K562 (cell line): ENCODE measurements around the gene GPR180. TPM values are rescaled to one million over a fixed set of nuclear protein-coding genes. Genes with fewer than 3 reads are reported as not detected.
A peak's percentile ranks its signal among the peaks of the same experiment; 100 is the strongest.

Source experiments
- BACH1 ChIP-seq: fragments of 200-800 bp; sonication (Bioruptor generic); IDR thresholded peaks from 2 replicates; pipeline ENCODE4 v1.6.1; 2016; ENCODE audit warnings: missing genetic modification characterization, missing compliant biosample characterization
- BRD4 ChIP-seq: fragments of 200-600 bp; sonication (generic); IDR thresholded peaks from 2 replicates; pipeline ENCODE4 v1.6.1; 2017; ENCODE audit warnings: inconsistent platforms
- EGR1 ChIP-seq: fragments of 450-650 bp; conservative IDR thresholded peaks from 2 replicates; pipeline ENCODE4 v1.6.1; 2017; ENCODE audit warnings: mild to moderate bottlenecking
- MAFF ChIP-seq: IDR thresholded peaks from 2 replicates; pipeline ENCODE4 v1.6.1; 2012; ENCODE audit warnings: low read length, improper control_type of control experiment
- MAZ ChIP-seq, 2 experiments: fragments of 450-650 bp in 1 of 2; sonication (generic) in 1 of 2; formaldehyde crosslinking; IDR thresholded peaks in 1 of 2; conservative IDR thresholded peaks in 1 of 2; 2 replicates each; pipeline versions ENCODE4 v1.4.0 to v1.5.0; 2020; ENCODE audit warnings: mild to moderate bottlenecking in 1 of 2, missing genetic modification reagents in 1 of 2
- POU5F1 ChIP-seq: fragments of 150-350 bp; IDR thresholded peaks from 2 replicates; pipeline ENCODE4 v1.6.1; 2014; ENCODE audit warnings: borderline replicate concordance, low read length, low read depth, mild to moderate bottlenecking; ENCODE audit not compliant: partially characterized antibody
- RBM22 ChIP-seq: fragments of 200-400 bp; formaldehyde crosslinking; IDR thresholded peaks from 2 replicates; pipeline ENCODE4 v1.6.1; 2018; ENCODE audit warnings: low read length, low read depth; ENCODE audit not compliant: poor library complexity, severe bottlenecking
- RFX7 ChIP-seq: fragments of 250-450 bp; sonication (Bioruptor Pico); IDR thresholded peaks from 2 replicates; pipeline ENCODE4 v1.5.1; 2021; ENCODE audit warnings: mild to moderate bottlenecking
- SRF ChIP-seq, 2 experiments: fragments of 250-450, 450-650 bp in 1 of 2; sonication (Bioruptor Pico) in 1 of 2; sonication (generic) in 1 of 2; formaldehyde crosslinking; IDR thresholded peaks; 2 replicates each; pipeline versions ENCODE4 v1.5.0 to v1.5.1; 2020 to 2022; ENCODE audit warnings: mild to moderate bottlenecking in 1 of 2, missing genetic modification reagents in 1 of 2
- TAF9B ChIP-seq: fragments of 450-650 bp; IDR thresholded peaks from 2 replicates; pipeline ENCODE4 v1.6.1; 2018; ENCODE audit warnings: mild to moderate bottlenecking; ENCODE audit not compliant: partially characterized antibody
- TEAD2 ChIP-seq: fragments of 450-650 bp; IDR thresholded peaks from 2 replicates; pipeline ENCODE4 v1.6.1; 2016; ENCODE audit warnings: missing genetic modification characterization, control low read depth, missing compliant biosample characterization
- TFAM ChIP-seq: fragments of 250-450 bp; sonication (Bioruptor Pico); conservative IDR thresholded peaks from 2 replicates; pipeline ENCODE4 v1.5.0; 2021; ENCODE audit warnings: mild to moderate bottlenecking, moderate library complexity
- THRAP3 ChIP-seq: fragments of 450-650 bp; IDR thresholded peaks from 2 replicates; pipeline ENCODE4 v1.6.1; 2016; ENCODE audit warnings: mild to moderate bottlenecking, inconsistent platforms, borderline replicate concordance
- TSHZ1 ChIP-seq: fragments of 250-450 bp; sonication (Bioruptor Pico); IDR thresholded peaks from 2 replicates; pipeline ENCODE4 v1.4.0; 2020; ENCODE audit warnings: mild to moderate bottlenecking, moderate library complexity
- U2AF1 ChIP-seq: fragments of 200-400 bp; formaldehyde crosslinking; optimal IDR thresholded peaks from 2 replicates; pipeline ENCODE3; 2017; ENCODE audit warnings: mild to moderate bottlenecking, low read depth, low read length, moderate library complexity
- U2AF2 ChIP-seq: fragments of 200-400 bp; formaldehyde crosslinking; optimal IDR thresholded peaks from 2 replicates; pipeline ENCODE3; 2017; ENCODE audit warnings: low read depth, mild to moderate bottlenecking, low read length
- ZBED1 ChIP-seq: IDR thresholded peaks from 2 replicates; pipeline ENCODE4 v1.6.1; 2014
- ZBTB17 ChIP-seq: fragments of 450-650 bp; formaldehyde crosslinking; IDR thresholded peaks from 2 replicates; pipeline ENCODE4 v1.4.0; 2020; ENCODE audit warnings: mild to moderate bottlenecking
- ZFPM2 ChIP-seq: fragments of 250-450 bp; sonication (Bioruptor Pico); IDR thresholded peaks from 2 replicates; pipeline ENCODE4 v1.5.1; 2022; ENCODE audit warnings: mild to moderate bottlenecking
- ZNF140 ChIP-seq: fragments of 250-450 bp; sonication (Bioruptor Pico); IDR thresholded peaks from 2 replicates; pipeline ENCODE4 v1.8.0; 2021; ENCODE audit warnings: moderate library complexity, mild to moderate bottlenecking, inconsistent platforms
- ZNF384 ChIP-seq: IDR thresholded peaks from 2 replicates; pipeline ENCODE4 v1.6.1; 2012; ENCODE audit warnings: low read depth, low read length, improper control_type of control experiment
- ZNF583 ChIP-seq: fragments of 250-450 bp; sonication (Bioruptor Pico); IDR thresholded peaks from 2 replicates; pipeline ENCODE4 v1.4.0; 2020
- ZZZ3 ChIP-seq: fragments of 450-650 bp; IDR thresholded peaks from 2 replicates; pipeline ENCODE4 v1.6.1; 2016; ENCODE audit warnings: antibody characterized with exemption, mild to moderate bottlenecking, moderate library complexity
- polyA plus RNA-seq, 8 experiments: library from polyadenylated mRNA; depleted of rRNA in 4 of 8; stranded (reverse) in 5 of 8; unstranded in 3 of 8; fragments of >200 nt; fragmentation: Nextera tagmentation in 2 of 8; fragmentation: Illumina TruSeq in 1 of 8; extraction: Ambion mirVana in 2 of 8; extraction: Trizol in 1 of 8; gene quantifications; 2 replicates each; pipeline versions ENCODE4 v1.2.1 to v1.2.3, GENCODE V29; 2011 to 2014; ENCODE audit warnings: inconsistent platforms in 1 of 8, missing spikeins in 1 of 8
- total RNA-seq, 7 experiments: library from RNA; depleted of rRNA in 6 of 7; stranded (reverse); fragments of >200 nt in 6 of 7; fragmentation: Illumina TruSeq in 2 of 7; extraction: Trizol in 2 of 7; gene quantifications; 2 replicates each; pipeline versions ENCODE4 v1.2.1 to v1.2.3, GENCODE V29; 2011 to 2021; ENCODE audit warnings: low replicate concordance in 1 of 7
- TF ChIP-seq, protein P1 (sequence below): sonication (generic); formaldehyde crosslinking; IDR thresholded peaks from 2 replicates; pipeline ENCODE4 v1.8.0; 2022; ENCODE audit warnings: mild to moderate bottlenecking, low read depth, missing genetic modification reagents
- TF ChIP-seq, protein P2 (sequence below): fragments of 450-650 bp; formaldehyde crosslinking; IDR thresholded peaks from 2 replicates; pipeline ENCODE4 v1.4.0; 2020; ENCODE audit warnings: mild to moderate bottlenecking, moderate library complexity

GPR180 gene
- total and polyA plus RNA-seq, 9 of the 15 experiments (the other 6 are each of a cell fraction or from before 2014, with no cell fraction given) = 0.77 to 4.1 (median 1.8) TPM

DNA sequence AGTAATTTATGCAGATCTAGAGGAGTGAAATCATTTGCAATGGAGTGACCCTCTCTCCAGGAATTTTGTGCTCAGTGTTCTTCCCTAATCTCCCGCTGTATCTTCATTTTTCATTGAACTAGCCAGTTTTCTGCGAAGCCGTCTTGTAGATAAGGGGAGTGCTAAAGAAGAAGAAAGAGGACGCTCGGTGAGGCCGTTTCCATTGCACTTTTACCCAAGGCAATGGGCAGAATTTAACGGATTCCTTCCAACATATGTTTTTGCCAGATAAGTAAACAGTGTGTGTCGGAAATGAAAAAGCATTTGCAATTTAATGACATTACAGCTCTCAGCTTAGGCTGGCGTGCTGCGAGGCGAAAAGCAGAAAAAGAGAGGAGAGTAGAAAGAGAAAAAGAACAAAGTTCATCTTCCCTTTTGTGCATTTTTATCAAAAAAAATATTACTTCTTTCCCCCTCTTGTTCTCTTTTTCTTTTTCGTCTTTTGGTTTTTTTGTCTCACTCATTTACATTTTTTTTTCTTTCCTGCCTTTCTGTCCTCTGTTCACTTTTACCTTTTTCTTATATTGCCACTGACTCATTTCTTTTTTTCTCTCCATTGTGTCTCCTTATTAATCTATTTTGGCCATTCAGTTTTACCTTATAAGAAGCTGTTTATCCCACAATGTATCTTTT is 60.8 kb downstream of the GPR180 start (continued):
- TF ChIP-seq SRF (CRISPR knock-in tag; IDR thresholded peaks at IDR 0.05) (no peak), ZNF384 (no peak), MAFF (no peak; the same call in 1 of the 2 replicates), ZNF140 (CRISPR knock-in tag) (no peak), MAZ (CRISPR knock-in tag; conservative IDR thresholded peaks at IDR 0.05 in 1 of 2, IDR thresholded peaks at IDR 0.05 in 1 of 2) (peak in 1 of 2 experiments; percentile 44; a peak in 1 of 4 replicates), TSHZ1 (CRISPR knock-in tag) (no peak), EGR1 (no peak), RFX7 (CRISPR knock-in tag) (no peak), POU5F1 (no peak), ZBTB17 (CRISPR knock-in tag) (no peak), ZNF583 (no peak), ZZZ3 (no peak), TAF9B (peak; percentile 50), ZBED1 (no peak), BRD4 (no peak), TFAM (CRISPR knock-in tag) (no peak), THRAP3 (no peak), ZFPM2 (CRISPR knock-in tag) (no peak), U2AF1 (no peak), U2AF2 (no peak), RBM22 (no peak), BACH1 (tag) (no peak), TEAD2 (tag) (0 out of 2 replicates have a peak, but pooled peaks have one; percentile 19)
- TF ChIP-seq, protein P1, sequence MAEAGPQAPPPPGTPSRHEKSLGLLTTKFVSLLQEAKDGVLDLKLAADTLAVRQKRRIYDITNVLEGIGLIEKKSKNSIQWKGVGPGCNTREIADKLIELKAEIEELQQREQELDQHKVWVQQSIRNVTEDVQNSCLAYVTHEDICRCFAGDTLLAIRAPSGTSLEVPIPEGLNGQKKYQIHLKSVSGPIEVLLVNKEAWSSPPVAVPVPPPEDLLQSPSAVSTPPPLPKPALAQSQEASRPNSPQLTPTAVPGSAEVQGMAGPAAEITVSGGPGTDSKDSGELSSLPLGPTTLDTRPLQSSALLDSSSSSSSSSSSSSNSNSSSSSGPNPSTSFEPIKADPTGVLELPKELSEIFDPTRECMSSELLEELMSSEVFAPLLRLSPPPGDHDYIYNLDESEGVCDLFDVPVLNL (CRISPR knock-in tag) = no peak
- TF ChIP-seq, protein P2, sequence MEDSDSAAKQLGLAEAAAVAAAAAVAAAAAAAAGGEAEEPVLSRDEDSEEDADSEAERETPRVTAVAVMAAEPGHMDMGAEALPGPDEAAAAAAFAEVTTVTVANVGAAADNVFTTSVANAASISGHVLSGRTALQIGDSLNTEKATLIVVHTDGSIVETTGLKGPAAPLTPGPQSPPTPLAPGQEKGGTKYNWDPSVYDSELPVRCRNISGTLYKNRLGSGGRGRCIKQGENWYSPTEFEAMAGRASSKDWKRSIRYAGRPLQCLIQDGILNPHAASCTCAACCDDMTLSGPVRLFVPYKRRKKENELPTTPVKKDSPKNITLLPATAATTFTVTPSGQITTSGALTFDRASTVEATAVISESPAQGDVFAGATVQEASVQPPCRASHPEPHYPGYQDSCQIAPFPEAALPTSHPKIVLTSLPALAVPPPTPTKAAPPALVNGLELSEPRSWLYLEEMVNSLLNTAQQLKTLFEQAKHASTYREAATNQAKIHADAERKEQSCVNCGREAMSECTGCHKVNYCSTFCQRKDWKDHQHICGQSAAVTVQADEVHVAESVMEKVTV (CRISPR knock-in tag) = no peak
